GM21360 (cell line): Measurements from ENCODE around the gene CCM2.
A peak's percentile ranks its signal among the peaks of the same experiment; 100 is the strongest.
"Not testable (repeated sequence)": the region's sequence is repeated elsewhere in the genome, so short reads cannot be mapped to it uniquely, and the experiment has no call there.

Experiments
- ATAC-seq: cut with Tn5 transposase; IDR thresholded peaks from one replicate; pipeline ENCODE4 v1.9.1; 2021; ENCODE audit warnings: mild to moderate bottlenecking, moderate library complexity; ENCODE audit not compliant: unreplicated experiment

CCM2 gene

DNA sequence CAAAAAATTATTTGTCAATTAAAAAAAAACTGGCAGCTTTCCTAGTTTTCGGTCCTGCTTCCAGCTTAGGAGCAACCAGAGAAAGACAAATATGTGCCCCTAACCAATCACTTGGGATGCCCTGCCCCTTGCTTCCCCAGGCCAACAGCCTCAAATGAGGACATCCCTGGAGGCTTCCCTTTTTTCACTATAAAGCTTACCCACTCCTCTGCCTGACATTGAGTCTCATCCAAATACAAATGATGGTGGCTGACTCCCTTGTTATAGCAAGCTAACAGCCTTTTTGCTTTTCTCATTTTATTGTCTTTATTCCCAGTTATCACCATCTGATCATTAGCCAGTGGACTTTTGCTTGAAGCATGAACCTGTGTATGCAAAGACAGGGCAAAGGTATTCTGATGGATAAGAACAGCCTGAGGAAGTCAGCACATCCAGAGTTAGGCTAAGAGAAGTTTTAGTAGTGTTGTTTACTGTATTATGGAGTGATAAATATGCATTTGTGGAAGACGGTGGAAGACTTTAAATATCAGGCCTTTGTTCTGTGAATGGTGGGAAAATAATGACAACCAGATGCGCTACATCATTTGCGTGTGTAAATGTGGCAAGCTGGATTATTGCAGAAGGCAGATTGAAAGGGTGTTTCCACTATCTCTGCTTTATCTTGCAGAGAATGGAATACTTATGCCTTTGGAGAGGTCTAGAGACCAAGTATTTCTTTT is 1.7 kb upstream of the CCM2 start:
- no peak for ATAC-seq

DNA sequence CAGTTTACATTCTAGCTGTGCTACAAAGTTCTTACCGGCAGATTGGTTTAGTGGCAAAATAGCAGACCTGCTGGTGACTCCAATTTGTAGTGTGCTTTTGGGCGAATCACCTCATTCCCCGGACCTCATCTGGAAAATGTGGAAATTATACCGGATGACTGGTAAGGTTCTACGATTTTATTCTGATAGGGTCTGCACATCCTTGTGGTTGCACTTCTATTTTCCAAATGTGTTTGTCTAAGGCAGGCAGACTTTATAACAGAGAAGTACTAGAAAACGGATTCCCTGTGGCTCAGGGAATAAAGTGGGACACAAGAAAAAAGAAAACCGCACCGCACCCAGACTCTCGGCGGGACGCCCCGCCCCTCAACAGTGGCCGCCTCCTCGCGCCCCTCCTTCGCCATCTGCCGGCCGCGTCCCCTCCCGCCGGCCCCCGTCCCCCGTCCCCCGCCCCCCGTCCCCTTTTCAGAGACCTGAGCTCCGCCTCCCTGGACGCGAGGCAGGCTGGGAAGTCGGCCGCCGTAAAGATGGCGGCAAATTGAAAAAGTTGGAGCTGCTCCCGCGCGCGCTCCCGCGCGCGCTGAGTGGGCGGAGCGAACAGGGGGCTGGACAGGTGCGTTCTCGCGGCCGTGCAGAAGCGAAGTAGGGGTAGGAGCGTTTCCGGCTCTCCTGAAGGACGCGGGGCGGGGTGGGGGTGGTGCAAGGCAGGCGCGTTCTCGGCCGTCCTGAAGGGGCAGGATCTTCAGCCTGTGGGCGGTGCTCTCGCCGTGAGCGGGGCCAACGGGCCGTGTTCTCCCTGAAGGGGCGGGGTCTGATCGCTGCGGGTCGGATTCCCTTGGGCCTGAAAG is 532 bp upstream of the CCM2 start:
- peak; percentile 67 for ATAC-seq

DNA sequence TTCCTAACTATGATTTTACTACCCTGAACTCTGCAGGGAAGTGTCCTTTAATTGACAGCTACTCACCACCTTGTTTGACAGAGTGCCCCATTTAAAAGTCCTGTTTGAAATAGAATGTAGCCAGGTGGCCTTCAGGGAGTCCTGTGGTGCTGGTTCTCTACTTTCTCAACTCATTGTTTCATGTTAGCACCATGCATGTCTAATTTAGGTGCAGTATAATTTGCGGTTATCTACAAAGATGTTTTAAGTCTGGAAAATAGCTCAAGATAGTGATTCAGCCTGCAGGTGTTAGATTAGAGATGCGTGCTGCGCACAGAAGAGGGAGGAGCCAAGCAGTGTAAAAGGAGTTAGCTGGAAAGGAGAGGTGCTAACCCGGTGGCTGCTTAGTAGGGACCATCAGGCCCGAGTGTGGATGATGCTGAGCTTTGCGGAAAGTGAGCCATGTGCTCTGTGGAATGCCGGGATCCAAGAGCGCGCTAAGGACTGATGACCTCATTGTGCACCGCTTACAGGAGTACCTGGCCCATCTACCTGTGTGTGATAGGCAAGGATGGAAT is 1.2 kb downstream of the CCM2 start:
- no peak for ATAC-seq

DNA sequence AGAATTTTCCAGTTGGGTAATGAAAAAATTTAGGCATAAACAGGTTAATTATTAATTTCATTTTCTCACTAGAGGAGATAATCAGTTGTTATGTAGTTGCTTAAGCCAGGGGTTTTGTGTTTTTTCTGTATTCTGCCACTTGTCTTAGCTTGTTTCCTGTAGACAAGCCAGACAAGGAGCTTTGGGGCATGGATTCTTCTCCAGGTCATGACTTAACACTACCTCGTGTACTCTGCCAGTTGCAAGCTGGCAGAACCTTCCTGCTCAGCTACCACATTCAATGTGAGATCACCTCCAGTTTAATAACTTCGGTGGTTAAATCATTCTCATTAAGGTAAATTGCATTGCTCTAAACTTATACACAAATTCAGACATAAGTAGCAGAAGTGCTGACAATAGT is 1.8 kb downstream of the CCM2 start:
- no peak for ATAC-seq

DNA sequence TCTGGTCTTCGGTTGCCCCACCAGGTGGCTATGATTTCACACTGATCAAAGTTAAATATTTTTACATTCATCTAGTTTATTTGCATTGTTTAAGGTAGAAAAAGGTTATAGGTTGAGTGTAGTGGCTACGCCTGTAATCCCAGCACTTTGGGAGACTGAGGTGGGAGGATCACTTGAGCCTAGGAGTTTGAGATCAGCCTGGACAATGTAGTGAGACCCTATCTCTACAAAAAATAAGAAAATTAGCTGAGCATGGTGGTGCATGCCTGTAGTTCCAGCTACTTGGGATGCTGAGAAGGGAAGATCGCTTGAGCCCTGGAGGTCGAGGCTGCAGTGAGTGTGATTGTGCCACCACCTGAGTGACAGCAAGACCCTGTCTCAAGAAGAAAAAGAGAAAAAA is 3.8 kb downstream of the CCM2 start:
- ATAC-seq, result no peak

DNA sequence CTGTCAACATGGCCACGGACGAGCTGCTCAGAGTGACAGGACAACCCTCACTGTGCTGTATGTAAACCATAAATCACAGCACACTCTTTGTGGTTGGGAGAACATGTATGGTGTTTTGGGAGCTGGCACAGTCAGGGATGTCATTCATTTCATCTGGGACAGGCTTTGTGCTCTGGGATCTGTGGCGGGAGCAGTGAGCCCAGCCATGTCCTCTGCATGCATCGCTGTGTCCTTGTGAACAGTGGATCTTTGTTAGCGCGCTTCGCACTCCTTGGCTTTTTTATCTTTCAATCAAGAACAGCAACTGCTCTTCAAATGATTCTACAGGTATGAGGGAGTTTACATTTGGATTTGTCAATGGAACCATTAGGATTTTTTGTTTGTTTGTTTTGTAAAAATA is 7.1 kb downstream of the CCM2 start:
- ATAC-seq, result no peak

DNA sequence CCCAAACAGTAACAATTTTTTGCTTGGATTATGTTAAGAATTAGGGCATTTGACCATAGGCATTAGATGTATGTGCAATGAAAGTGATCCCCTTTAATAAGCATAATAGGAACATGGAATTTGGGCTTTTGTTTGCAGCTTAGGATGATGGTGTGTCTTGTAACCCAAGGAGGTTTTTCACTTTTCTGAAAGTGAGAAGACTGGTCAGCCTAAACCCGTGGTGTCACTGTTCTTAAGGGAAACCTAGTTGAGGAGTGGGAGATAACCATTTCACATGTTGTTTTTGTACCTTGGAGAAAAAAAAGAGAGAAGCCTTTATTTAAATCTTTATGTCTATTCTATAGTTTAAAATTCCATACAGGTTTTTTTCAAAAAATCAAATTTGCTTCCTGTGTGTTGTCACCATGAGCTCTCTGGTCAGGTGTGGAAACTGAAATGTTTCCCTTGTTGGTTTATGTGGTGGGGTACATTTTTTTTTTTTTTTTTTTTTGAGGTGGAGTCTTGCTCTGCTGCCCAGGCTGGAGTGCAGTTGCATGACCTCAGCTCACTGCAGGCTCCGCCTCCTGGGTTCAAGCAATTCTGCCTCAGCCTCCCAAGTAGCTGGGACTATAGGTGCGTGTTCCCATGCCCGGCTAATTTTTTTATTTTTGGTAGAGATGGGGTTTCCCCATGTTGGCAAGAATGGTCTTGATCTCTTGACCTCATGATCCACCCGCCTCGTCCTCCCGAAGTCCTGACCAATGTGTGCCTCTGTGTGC is 7.7 kb downstream of the CCM2 start:
- ATAC-seq, result no peak

DNA sequence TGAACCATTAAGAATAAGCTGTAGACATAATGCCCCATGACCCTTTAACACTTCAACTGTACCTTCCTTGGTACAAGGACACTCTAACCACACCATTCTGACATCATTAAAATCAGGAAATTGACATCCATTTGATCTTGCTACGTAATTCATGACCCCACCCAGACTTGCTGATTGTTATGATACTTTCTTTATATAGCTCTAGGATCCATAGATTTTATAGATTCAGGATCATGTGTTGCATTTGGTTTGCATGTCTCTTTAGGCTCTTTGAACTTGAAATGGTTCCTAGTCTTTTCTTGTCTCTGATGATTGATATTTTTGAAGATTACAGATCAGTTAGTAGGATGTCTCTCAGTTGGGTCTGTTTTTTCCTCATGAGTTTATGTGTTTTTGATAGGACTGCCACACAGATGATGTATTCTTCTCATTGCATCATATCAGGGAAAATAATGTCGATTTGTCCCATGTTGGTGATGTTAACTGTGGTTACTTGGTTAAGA is 13.5 kb downstream of the CCM2 start:
- ATAC-seq, result no peak

DNA sequence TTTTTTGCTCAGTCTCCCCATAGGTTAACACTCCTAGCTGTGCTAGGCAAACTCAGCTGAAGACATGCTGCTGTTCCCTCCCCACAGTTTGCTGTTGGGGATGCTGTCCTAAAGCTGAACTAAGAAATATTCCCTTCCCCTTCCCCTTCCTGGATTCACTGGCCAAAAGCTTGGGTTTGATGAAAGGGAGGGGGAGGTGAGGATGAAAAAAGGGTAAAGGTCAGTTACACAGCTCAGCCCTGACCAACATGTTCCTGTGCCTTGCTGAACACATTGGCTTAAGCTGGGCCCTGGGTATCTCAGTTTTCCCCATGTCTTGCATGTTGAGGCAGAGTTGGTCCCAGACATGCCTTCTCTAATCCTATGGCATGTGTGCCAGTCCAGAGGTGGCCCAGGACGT is 15.3 kb downstream of the CCM2 start:
- ATAC-seq, result no peak

DNA sequence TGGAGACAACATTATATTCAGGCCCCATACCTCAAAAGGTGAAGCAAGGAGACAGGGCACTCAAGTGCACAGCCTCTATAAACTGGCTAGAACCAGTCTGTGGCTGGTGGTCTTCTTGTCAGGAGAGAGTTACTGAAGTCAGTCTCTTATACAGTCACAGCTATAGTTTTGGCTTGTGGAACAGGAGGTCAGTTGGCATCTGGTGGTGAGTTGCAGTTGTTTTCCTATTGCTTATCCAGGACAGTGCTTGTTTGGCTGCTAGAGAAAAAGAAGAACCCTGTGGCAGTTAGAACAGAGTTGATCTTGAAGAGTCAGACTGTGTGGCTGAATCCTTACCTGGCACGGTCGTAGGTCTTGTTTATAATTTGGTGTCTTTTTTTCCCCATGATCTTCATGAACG is 17.3 kb downstream of the CCM2 start:
- no peak for ATAC-seq

DNA sequence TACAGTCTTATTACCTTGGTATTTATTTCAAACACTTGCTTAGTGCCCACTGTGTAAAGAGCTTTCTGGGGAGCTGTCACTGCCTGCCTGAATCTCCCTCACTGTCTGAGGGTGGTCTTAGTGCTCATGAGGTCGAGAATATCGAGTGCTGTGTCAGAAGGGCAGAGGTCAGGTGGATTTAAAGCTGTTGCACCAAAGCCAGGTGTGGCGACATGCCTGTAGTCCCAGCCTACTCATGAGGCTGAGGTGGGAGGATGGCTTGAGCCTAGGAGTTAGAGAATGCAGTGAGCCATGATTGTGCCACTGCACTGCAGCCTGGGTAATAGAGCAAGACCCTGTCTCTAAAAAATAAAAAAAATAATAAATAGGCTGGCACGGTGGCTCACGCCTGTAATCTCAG is 20.9 kb downstream of the CCM2 start:
- no peak for ATAC-seq

DNA sequence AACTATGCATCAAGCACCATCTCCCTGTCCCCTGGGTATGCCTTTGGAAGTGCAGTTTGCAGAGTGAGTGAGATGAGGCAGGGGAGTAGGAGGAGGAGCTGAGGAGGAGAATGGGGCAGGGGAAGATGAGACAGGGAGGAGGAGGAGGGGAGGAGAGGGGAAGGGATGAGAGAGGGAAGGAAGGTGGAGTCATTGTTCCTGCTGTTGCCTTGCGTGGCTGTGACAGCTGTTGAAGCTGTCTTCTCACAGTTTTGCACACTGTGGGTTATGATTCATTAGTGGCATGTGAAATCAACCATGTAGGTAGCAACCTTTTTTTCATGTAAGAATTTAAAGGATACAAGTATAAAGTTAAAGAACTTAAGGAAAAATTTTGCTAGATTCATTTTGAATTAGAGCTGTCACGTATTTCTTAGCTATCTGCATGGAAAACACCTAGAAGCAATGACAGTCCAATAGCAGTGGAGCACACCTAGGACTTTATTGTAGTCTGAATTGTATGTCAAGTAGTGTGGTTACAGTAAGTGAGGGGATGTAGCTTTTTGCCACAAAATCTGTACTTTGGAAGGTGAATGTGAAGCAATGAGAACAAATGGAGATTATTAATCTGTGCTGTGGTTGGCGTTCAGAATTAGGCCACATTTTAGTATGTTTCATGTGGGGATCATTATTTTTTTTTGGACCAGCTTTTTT is 21.7 kb downstream of the CCM2 start:
- ATAC-seq, result no peak

DNA sequence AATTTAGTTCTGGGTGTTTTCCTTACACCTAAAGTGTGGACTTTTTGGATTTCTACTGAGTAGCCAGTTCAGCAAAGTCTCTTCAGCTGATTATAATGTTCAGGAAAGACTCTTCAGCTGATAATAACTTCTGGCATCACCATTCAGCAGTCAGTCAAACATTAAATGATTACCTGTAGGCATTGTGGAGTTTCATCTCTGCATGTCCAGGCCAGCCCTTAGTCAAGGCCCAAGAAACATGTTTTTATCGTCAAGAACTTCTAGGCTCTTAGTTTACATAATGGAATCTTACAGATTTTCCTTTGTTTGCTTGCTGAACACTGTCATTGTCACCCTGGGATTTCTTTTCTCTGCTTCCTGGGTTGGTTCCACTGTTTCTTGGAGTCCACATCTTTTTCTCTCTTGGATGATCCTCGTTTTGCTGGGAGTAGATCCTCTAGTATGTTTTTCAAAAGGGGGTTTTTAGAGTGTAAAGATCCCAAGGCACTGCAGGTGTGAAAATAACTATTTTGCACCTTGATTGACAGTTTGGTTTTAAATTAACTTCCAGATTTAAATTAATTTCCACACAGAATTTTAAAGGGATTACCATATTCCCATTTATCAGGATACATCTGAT is 24.2 kb downstream of the CCM2 start:
- ATAC-seq, result no peak

DNA sequence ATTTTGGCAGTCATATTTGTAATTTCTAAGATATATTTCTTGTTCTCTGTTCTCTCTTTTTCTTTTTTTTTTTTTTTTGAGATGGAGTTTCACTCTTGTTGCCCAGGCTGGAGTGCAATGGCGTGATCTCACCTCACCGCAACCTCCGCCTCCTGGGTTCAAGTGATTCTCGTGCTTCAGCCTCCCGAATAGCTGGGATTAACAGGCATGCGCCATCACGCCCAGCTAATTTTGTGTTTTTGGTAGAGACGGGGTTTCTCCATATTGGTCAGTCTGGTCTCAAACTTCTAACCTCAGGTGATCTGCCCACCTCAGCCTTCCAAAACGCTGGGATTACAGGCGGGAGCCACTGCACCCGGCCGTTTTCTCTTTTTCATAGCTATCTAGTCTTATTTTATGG is 25.5 kb downstream of the CCM2 start:
- ATAC-seq, result not testable (repeated sequence)

DNA sequence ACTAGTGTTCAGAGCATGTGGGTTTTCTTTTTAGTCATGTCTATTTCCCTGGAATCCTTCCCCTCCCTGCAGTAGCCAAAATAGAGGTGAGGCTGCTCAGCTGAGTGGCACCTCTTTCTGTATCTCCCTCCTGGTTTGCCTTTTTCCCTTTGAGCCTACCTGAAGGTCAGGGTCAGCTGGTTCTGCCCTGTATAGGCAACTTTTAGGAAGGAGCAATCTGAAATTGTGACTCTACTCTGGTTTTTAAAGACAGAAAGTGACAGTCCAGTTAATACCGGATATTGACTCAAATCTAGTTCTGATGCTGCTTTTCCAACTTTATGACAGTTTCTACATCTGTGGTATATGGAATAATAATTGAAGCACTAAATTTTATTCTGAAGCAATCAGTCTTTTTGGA is 26.0 kb downstream of the CCM2 start:
- no peak for ATAC-seq

DNA sequence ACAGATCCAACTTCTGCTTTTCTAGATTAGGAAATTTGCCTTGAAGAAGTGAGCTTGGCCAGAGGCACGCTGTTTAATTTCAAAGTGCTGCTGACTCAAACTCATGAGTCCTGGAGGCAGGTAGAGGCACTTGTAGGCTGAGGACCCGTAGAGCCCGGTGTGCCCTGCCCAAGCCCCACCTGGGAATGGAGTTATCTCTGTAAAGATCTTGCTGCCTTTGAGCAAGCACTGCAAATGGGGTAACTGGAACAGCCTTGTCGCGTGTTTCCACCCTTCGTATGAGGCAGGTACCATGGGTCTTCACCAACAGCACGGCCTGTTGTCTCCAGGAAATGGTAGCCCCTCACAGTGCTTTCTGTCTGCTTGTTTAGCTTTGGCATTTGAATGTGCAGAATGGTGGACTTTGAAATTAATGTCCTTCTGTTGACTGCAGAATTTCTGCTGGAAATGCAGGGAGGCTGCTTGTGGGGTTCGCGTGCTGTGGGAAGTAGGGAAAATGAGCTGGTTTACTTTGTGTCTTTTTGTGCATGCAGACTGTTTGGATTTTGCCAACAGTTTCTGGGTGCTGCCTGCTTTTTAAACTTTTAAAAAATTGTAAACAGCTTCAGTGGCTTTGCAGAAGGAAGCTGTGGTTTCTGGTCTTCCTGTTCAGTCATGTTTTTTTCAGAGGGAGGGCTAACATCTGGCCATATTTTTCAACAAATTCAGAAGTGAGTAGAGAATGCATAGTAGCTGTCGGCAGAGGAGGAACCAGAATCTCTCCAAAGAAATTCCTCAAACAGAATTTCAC is 27.2 kb downstream of the CCM2 start:
- no peak for ATAC-seq

DNA sequence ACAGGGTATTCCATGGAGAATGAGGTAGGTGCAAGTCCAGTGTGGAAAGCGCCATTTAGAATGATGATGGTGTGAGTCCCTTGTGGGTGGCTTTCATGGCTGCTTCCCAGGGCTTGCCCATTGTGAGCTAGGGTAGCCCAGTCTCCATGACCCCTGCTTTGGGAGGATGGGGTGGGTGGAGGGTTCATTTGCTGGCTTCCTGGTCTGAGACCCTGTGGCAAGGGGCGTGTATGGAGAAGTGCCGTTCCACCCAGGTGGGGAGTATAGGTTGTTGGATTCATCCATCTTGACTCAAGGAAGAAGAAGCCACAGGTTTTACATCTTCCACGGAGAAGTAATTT is 27.7 kb downstream of the CCM2 start:
- ATAC-seq, result no peak

DNA sequence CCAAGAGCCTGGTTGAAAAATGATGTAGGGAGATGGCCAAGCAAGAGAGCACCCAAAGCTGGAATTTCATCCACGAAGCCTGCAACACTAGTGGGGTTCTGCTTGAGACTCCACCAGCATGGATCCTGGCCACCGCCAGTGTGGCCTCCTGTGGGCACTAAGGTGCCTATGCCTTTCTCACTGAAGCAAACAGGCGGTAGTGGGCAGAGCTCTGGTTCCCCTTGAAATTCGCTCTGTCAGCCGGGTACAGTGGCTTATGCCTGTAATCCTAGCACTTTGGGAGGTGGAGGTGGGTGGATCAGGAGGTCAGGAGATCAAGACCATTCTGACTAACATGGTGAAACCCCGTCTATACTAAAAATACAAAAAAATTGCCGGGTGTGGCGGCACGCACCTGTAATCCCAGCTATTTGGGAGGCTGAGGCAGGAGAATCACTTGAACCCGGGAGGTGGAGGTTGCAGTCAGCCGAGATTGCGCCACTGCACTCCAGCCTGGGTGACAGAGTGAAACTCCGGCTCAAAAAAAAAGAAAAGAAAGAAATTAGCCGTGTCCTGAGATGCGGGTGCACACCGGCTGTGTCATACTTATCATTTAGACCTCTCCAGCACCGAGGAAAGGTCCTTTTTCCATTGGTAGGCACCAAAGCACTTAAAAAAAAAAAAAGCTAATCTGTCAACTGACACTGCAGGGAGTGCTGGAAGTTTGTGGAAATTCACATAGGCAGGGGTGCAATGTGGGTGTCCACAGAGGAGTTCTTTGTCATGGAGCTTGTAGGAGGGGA is 28.3 kb downstream of the CCM2 start:
- ATAC-seq, result no peak

DNA sequence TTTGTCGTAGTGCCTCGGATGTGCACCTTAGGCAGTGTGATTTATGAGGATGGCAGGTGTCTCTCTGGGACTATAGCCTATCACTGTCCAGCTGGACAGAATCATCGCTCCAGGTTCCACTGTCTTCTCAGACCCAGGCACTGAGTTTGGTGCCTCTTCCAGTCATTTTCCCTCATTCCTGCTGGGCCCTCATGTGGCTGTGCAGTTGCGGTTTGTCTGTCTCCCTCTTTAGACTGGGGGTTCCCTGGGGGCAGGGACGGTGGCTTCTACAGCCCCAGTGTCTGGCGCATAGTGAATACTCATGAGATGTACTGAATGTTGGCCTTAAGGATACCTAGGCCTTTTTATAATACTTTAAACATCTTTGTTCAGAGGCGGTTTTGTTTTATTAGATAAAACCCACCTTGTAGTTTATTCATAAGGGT is 28.9 kb downstream of the CCM2 start:
- ATAC-seq, result no peak
